Ureter (tissue), 1 donor: Measurements from ENCODE around the gene WASL. TPM values are rescaled to one million over a fixed set of nuclear protein-coding genes. Genes with fewer than 3 reads are reported as not detected.

Experiments
- total RNA-seq: library from RNA; stranded (reverse); gene quantifications from one replicate; pipeline ENCODE4 v1.2.4, GENCODE V29; 2023
- donor health status: DM: yes; HTN: yes; CAD: no.

Gene WASL
- total RNA-seq, 1 donor from 2014 or later = 59.4 TPM

Other genes with a start within 250 kb of the WASL start
- gene IQUB, start 214.4 kb downstream of the WASL start, total RNA-seq = 1.6 TPM
- 81.5 TPM for gene NDUFA5, start 191.2 kb downstream of the WASL start, total RNA-seq
- not detected for gene ASB15, start 147.2 kb downstream of the WASL start, total RNA-seq
- gene LMOD2, start 93.1 kb downstream of the WASL start, total RNA-seq = 0.47 TPM
- gene HYAL4, start 96.2 kb upstream of the WASL start, total RNA-seq = 0.23 TPM
- gene SPAM1, start 176.2 kb upstream of the WASL start, total RNA-seq = not detected